Endothelial cell of umbilical vein (primary cell): ENCODE data around the gene PAPLN. TPM values are rescaled to one million over a fixed set of nuclear protein-coding genes. Genes with fewer than 3 reads are reported as not detected.
"Not testable (repeated sequence)": the region's sequence is repeated elsewhere in the genome, so short reads cannot be mapped to it uniquely, and the experiment has no call there.

ENCODE experiments used
- BruUV-seq: library from RNA; stranded (reverse); fragments of 400-500 nt; replicated peaks from 2 replicates; lab custom pipeline; 2021; lab: Mats Ljungman, UMichigan
- CTCF ChIA-PET: fragments of 300-600, 350-600 bp; sonication (Branson Sonifier 250); formaldehyde crosslinking; loops from one replicate; lab custom pipeline; 2021; ENCODE audit warnings: antibody characterized with exemption, inconsistent platforms; lab: Charles Lee
- POLR2A ChIA-PET: fragments of 300-600, 350-600 bp; sonication (Branson Sonifier 250); formaldehyde crosslinking; loops from one replicate; lab custom pipeline; 2021; ENCODE audit warnings: antibody characterized with exemption, inconsistent platforms; lab: Charles Lee
- DNase-seq: peaks from one replicate; pipeline ENCODE4 v3.0.0-alpha.2; 2011; ENCODE audit warnings: low read depth, low spot score
- FAIRE-seq: peaks from 2 replicates; lab custom pipeline; 2011; peaks lifted over from hg19 to GRCh38; lab: Jason Lieb, UNC
- H2AFZ ChIP-seq: 2 replicates; pipeline ENCODE4 v1.6.0; 2012; ENCODE audit warnings: low read depth, low read length, control low read depth, inconsistent platforms
- H3K27ac ChIP-seq: 2 replicates; pipeline ENCODE4 v1.5.1; 2011; ENCODE audit warnings: low read depth, mild to moderate bottlenecking, control low read depth, low read length, moderate library complexity; ENCODE audit not compliant: insufficient read depth
- H3K27me3 ChIP-seq, 2 experiments: 2 replicates each; pipeline versions ENCODE4 v1.6.0 to v1.6.1; 2011; ENCODE audit warnings: low read length in 2 of 2, mixed read lengths in 1 of 2; ENCODE audit not compliant: control insufficient read depth in 2 of 2, insufficient read depth in 2 of 2
- H3K36me3 ChIP-seq, 2 experiments: 2 replicates in 1 of 2; 3 replicates in 1 of 2; pipeline ENCODE4 v1.5.1; 2011; ENCODE audit warnings: low read length in 2 of 2, mild to moderate bottlenecking in 1 of 2, moderate library complexity in 1 of 2; ENCODE audit not compliant: control insufficient read depth in 2 of 2, insufficient read depth in 2 of 2; ENCODE audit errors: extremely low read depth in 1 of 2
- H3K4me1 ChIP-seq: 3 replicates; pipeline ENCODE4 v1.5.1; 2011; ENCODE audit warnings: mild to moderate bottlenecking, low read length; ENCODE audit not compliant: control insufficient read depth, insufficient read depth; ENCODE audit errors: extremely low read depth
- H3K4me2 ChIP-seq: 2 replicates; pipeline ENCODE4 v1.6.1; 2011; ENCODE audit warnings: low read length, control low read depth, mixed read lengths; ENCODE audit not compliant: insufficient read depth
- H3K4me3 ChIP-seq, 3 experiments: fragments of 200-600 bp in 1 of 3; sonication (generic), shearing (Covaris generic) in 1 of 3; replicated peaks in 1 of 3; 2 replicates each; pipeline ENCODE4 v1.5.1; 2011 to 2016; ENCODE audit warnings: control low read depth in 3 of 3, low read length in 3 of 3, mild to moderate bottlenecking in 2 of 3, inconsistent platforms in 1 of 3, low read depth in 1 of 3, moderate library complexity in 1 of 3; ENCODE audit not compliant: insufficient read depth in 1 of 3
- H3K79me2 ChIP-seq: 2 replicates; pipeline ENCODE4 v1.6.0; 2012; ENCODE audit warnings: low read length, inconsistent platforms; ENCODE audit not compliant: control insufficient read depth, insufficient read depth
- H3K9ac ChIP-seq: replicated peaks from 2 replicates; pipeline ENCODE3; 2011; ENCODE audit warnings: low read length, control low read depth; ENCODE audit not compliant: insufficient read depth; ENCODE audit errors: extremely low read depth
- H3K9me1 ChIP-seq: replicated peaks from 3 replicates; pipeline ENCODE4 v1.6.0; 2011; ENCODE audit warnings: mild to moderate bottlenecking, low read length; ENCODE audit not compliant: control insufficient read depth, insufficient read depth; ENCODE audit errors: extremely low read depth
- H3K9me3 ChIP-seq: replicated peaks from 2 replicates; pipeline ENCODE4 v1.5.1; 2012; ENCODE audit warnings: low read length, inconsistent platforms; ENCODE audit not compliant: control insufficient read depth, insufficient read depth
- H4K20me1 ChIP-seq: replicated peaks from 2 replicates; pipeline ENCODE3; 2011; ENCODE audit warnings: mild to moderate bottlenecking, low read length; ENCODE audit not compliant: control insufficient read depth, insufficient read depth; ENCODE audit errors: extremely low read depth
- EZH2 ChIP-seq: IDR thresholded peaks from 2 replicates; pipeline ENCODE4 v1.6.1; 2012; ENCODE audit warnings: borderline replicate concordance, low read depth, mild to moderate bottlenecking, moderate library complexity, low read length, inconsistent platforms; ENCODE audit not compliant: severe bottlenecking
- FOS ChIP-seq: IDR thresholded peaks from 2 replicates; pipeline ENCODE4 v1.6.1; 2011; ENCODE audit warnings: mild to moderate bottlenecking, low read length, moderate library complexity, borderline replicate concordance; ENCODE audit not compliant: insufficient read depth
- JUN ChIP-seq: IDR thresholded peaks from 2 replicates; pipeline ENCODE4 v1.6.1; 2011; ENCODE audit warnings: borderline replicate concordance, low read depth; ENCODE audit not compliant: insufficient read length, insufficient read depth
- MAX ChIP-seq: IDR thresholded peaks from 2 replicates; pipeline ENCODE4 v1.6.1; 2011; ENCODE audit not compliant: insufficient read depth, insufficient read length
- MYC ChIP-seq: IDR thresholded peaks from one replicate; pipeline ENCODE4 v1.6.1; 2011; ENCODE audit warnings: mild to moderate bottlenecking, low read depth, low read length
- POLR2A ChIP-seq: IDR thresholded peaks from 2 replicates; pipeline ENCODE4 v1.6.1; 2012; ENCODE audit warnings: low read depth, mild to moderate bottlenecking, control low read depth, low read length
- POLR2AphosphoS5 ChIP-seq: IDR thresholded peaks from 2 replicates; pipeline ENCODE4 v1.6.1; 2012; ENCODE audit warnings: low read depth, mild to moderate bottlenecking, control low read depth, low read length, moderate library complexity; ENCODE audit not compliant: insufficient read depth
- dilution Hi-C: fragments of 300-500 bp; cut with MboI; formaldehyde crosslinking; loops from one replicate; pipeline ENCODE4 v1.15.0; 2019; ENCODE audit warnings: low sequenced_read_pairs; ENCODE audit not compliant: extremely low pct_ligation_motif_present
- intact Hi-C: fragments of 100-400 bp; cut with micrococcal nuclease; formaldehyde crosslinking; loops from one replicate; pipeline ENCODE4 v1.10.0; 2022
- polyA plus RNA-seq, 4 experiments: library from polyadenylated mRNA; depleted of rRNA in 3 of 4; stranded (reverse) in 3 of 4; unstranded in 1 of 4; fragments of >200 nt; gene quantifications; 2 replicates each; pipeline versions ENCODE4 v1.2.1 to v1.2.3, GENCODE V29; 2011 to 2012; ENCODE audit warnings: missing spikeins in 1 of 4
- total RNA-seq: library from RNA; stranded (reverse); gene quantifications from 2 replicates; pipeline ENCODE4 v1.2.3, GENCODE V29; 2021

The PAPLN gene
- total and polyA plus RNA-seq, 2 donors (not counting 3 experiments of a cell fraction or from before 2014, with no cell fraction given): 5.5 to 6.4 TPM

- Histone ChIP-seq H4K20me1 (no peaks in the 10 kb centered on the region), H3K27me3 (no peaks in the 10 kb centered on the region), H3K27ac (no peak overlapping the region), H2AFZ (no peak overlapping the region), H3K9me3 (no peaks in the 10 kb centered on the region), H3K4me3 (no peak overlapping the region), H3K79me2 (no peaks in the 10 kb centered on the region), H3K9ac (no peak overlapping the region), H3K9me1 (no peaks in the 10 kb centered on the region), H3K36me3 (peaks cover 0 to 12% of the 10 kb centered on the region in 2 experiments), H3K4me2 (no peak overlapping the region), H3K4me1 (no peaks in the 10 kb centered on the region)
- BruUV-seq: no TSS peak
- ChIA-PET CTCF (no interaction called here), POLR2A (no interaction called here)
- intact Hi-C loops: loop anchor here (1.0 kb wide), 1 partner anchor 9 kb away; no protein-coding TSS in a partner anchor
- no peak for DNase-seq
- FAIRE-seq: no peak
- TF ChIP-seq POLR2A (no peak), MYC (no peak), FOS (no peak), JUN (no peak)
- dilution Hi-C loops: loop anchor here (25.0 kb wide), 1 partner anchor 273 kb away; the partner anchor contains the start of gene NUMB
Measured at GRCh38 chr14:73189651-73190050, 47.7 kb upstream of the PAPLN start.

DNA sequence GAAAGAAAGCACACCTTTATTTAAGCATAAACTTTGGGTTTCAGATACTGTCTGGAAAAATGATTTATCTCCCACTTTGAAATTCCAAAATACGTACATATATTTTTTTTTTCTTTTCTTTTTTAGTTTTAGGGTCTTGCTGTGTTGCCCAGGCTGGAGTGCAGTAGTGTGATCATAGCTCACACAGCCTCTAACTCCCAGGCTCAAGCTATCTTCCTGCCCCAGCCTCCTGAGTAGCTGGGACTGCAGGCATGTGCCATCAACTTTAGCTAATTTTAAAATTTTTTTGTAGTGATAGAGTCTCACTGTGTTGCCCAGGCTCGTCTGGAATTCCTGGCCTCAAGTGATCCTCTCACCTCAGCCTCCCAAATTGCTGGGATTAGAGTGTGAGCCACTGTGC is 45.9 kb upstream of the PAPLN start:
- no peaks in the 10 kb centered on the region for H3K9me3 ChIP-seq
- H3K27me3 ChIP-seq: no peaks in the 10 kb centered on the region
- H2AFZ ChIP-seq: no peak overlapping the region
- H3K79me2 ChIP-seq: no peaks in the 10 kb centered on the region
- H3K4me1 ChIP-seq: no peaks in the 10 kb centered on the region
- no peak for TF ChIP-seq POLR2A
- no peak for TF ChIP-seq MAX
- TF ChIP-seq EZH2: no peak
- TF ChIP-seq POLR2AphosphoS5: no peak
- TF ChIP-seq MYC: no peak
- TF ChIP-seq FOS: no peak
- H3K9ac ChIP-seq: no peak overlapping the region
- no peaks in the 10 kb centered on the region for H3K9me1 ChIP-seq
- no TSS peak for BruUV-seq
- H3K4me2 ChIP-seq: no peak overlapping the region
- H3K36me3 ChIP-seq: peaks cover 0 to 12% of the 10 kb centered on the region in 2 experiments
- no peak for FAIRE-seq
- no peak overlapping the region for H3K4me3 ChIP-seq
- H3K27ac ChIP-seq: no peak overlapping the region
- H4K20me1 ChIP-seq: no peaks in the 10 kb centered on the region
- no peak for DNase-seq
- intact Hi-C loops: no loop called here
- POLR2A ChIA-PET: no interaction called here
- dilution Hi-C loops: loop anchor here (25.0 kb wide), 1 partner anchor 271 kb away; the partner anchor contains the start of gene NUMB
- CTCF ChIA-PET: interaction anchor here (0.7 to 1.9 kb wide), 3 partner anchors 17 to 104 kb away, joined by 3 to 7 read pairs (median 4); no protein-coding TSS in a partner anchor

DNA sequence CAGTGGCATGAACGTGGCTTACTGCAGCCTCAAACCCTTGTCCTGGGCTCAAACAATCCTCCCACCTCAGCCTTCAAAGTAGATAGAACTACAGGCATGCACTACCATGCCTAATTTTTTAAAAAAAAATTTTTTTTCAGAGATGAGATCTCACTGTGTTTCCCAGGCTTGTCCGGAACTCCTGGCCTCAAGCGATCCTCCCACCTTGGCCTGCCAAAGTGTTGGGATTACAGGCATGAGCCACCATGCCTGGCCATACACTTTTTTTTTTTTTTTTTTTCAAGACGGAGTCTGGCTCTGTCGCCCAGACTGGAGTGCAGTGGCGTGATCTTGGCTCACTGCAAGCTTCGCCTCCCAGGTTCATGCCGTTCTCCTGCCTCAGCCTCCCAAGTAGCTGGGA is 43.0 kb upstream of the PAPLN start:
- BruUV-seq: not testable (repeated sequence)
- CTCF ChIA-PET: interaction anchor here (1.2 kb wide), 2 partner anchors 17 to 101 kb away, joined by 3 read pairs; no protein-coding TSS in a partner anchor

More for the DNA sequence above, 43.0 kb upstream of the PAPLN start:
- dilution Hi-C loops: loop anchor here (25.0 kb wide), 1 partner anchor 268 kb away; the partner anchor contains the start of gene NUMB
- H3K4me1 ChIP-seq, intact Hi-C loops, H2AFZ ChIP-seq, H3K9ac ChIP-seq, DNase-seq, H3K27me3 ChIP-seq, H3K9me1 ChIP-seq, POLR2A ChIA-PET, H3K79me2 ChIP-seq, H3K27ac ChIP-seq, H4K20me1 ChIP-seq, H3K36me3 ChIP-seq, H3K4me3 ChIP-seq, FAIRE-seq, H3K4me2 ChIP-seq, H3K9me3 ChIP-seq: not testable (repeated sequence)
